Jurkat, Clone E6-1 (cell line): ENCODE results near the gene FEZ2. TPM values are rescaled to one million over a fixed set of nuclear protein-coding genes. Genes with fewer than 3 reads are reported as not detected.
"Not testable (repeated sequence)": the region's sequence is repeated elsewhere in the genome, so short reads cannot be mapped to it uniquely, and the experiment has no call there.

Source experiments
- DNase-seq: peaks from one replicate; pipeline ENCODE4 v3.0.0-alpha.2; 2011; ENCODE audit warnings: low read depth, low spot score
- H3K4me3 ChIP-seq: 2 replicates; pipeline ENCODE4 v1.5.1; 2011; ENCODE audit warnings: mild to moderate bottlenecking, low read length, control low read depth, moderate library complexity
- polyA plus RNA-seq: library from polyadenylated mRNA; unstranded; fragments of >200 nt; gene quantifications from one replicate; pipeline ENCODE4 v1.2.1, GENCODE V29; 2012; ENCODE audit warnings: missing spikeins; ENCODE audit not compliant: insufficient read length, insufficient read depth

FEZ2 gene, protein sequence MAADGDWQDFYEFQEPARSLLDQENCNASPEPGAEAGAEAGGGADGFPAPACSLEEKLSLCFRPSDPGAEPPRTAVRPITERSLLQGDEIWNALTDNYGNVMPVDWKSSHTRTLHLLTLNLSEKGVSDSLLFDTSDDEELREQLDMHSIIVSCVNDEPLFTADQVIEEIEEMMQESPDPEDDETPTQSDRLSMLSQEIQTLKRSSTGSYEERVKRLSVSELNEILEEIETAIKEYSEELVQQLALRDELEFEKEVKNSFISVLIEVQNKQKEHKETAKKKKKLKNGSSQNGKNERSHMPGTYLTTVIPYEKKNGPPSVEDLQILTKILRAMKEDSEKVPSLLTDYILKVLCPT
- polyA plus RNA-seq: 16.1 TPM

DNA sequence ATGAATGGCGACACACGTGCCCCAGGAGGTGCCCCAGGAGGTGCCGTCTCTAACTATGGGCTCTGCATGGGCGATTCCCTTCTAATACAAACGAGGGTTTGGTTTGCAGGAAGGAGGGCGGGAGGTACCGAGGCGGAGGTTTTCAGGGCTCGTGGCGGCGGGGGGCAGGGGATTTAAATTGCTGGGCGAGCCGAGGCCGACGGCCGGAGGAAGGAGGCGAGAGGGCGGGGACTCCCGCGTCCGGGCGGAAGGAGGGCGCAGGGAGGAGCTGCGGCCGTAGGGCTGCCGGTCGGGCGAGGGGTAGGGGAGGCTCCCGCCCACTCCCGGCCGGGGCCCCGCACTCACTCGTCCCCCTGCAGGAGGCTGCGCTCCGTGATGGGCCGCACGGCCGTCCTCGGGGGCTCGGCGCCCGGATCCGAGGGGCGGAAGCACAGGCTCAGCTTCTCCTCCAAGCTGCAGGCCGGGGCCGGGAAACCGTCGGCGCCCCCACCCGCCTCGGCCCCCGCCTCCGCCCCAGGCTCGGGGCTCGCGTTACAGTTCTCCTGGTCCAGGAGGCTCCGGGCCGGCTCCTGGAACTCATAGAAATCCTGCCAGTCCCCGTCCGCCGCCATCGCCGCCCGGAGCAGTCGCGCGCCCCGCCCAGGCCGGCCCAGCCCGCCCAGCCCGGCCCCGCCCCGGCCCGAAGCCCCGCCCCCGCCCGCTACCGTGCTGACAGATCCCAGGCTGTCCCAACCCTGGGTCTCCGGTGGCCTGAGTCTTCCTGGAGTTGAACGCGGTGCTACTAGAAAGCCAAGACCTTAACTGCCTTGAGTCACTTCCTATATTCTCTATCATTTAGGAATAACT lies at the start of gene FEZ2:
TSS of gene FEZ2 (minus strand) at position 637 of the 846 bp plus-strand sequence. CDS start at position 611, 26 bp downstream.
- peak within 1 kb of the TSS; percentile 66 for H3K4me3 ChIP-seq
- DNase-seq: peak; percentile 12

DNA sequence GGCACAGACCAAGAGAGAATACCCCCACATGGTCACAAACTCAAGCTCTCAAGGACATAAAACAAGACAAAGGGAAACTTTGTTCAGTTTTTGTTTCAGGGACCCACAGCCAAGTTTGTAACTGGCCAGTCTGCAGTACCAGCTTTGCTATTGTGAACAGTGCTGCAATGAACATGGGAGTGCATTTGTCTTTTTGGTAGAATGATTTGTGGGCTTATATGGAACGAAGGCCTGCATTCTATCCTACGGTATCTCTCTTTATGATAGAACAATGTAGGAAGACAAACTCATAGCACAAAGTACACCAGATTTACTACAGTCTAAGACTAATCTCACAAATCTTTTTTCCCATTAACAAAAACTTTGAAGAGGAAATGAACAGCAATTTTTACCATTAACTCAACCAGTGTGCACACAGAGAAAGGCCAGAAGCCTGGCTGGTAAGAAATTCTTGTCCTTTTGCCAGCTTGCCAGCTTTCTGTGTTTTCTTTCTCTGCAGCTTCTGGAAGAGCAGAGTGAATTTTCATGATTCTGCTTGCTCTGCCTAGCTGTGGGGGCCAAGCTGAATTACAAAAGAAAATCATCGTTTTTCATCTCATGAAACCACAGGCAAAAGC lies 37.1 kb upstream of the FEZ2 start:
- no peak for DNase-seq
- no peak overlapping the region for H3K4me3 ChIP-seq

DNA sequence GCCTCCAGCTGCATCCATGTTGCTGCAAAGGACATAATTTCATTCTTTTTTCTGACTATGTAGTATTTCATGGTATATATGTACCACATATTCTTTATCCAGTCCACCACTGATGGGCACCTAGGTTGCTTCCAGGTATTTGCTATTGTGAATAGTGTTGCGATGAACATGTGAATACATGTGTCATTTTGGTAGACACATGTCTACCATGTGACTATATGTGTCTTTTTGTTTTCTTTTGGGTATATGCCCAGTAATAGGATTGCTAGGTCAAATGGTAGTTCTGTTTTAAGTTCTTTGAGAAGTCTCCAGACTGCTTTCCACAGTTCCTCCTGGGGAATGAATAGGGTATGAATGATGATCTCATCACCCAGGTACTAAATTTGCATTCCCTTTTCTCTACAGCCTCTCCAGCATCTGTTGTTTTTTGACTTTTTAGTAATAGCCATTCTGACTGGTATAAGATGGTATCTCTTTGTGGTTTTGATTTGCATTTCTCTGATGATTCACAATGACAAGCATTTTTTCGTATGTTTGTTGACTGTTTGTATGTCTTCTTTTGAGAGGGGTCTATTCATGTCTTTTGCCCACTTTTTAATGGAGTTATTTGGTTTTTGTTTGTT lies 35.6 kb upstream of the FEZ2 start:
- no peak overlapping the region for H3K4me3 ChIP-seq
- no peak for DNase-seq

DNA sequence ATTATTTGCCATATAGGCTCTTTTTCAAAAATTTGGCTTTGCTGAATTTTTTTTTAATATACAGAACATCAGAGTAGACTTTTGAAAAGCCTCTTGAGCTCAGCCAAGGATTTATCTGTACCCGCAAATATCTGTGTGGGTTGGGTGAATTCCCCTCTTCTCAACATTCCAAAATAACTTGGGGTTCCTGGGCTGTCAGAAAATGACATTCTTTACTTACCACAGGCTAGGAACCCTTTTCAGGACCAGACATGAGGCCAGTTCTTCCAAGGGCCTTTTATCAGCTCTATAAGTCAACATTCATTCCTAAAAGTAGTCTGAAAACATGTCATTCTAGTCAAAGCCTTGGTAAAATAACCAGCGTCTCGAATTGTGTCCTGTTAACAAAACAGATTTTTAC lies 28.8 kb upstream of the FEZ2 start:
- no peak overlapping the region for H3K4me3 ChIP-seq
- DNase-seq: no peak

DNA sequence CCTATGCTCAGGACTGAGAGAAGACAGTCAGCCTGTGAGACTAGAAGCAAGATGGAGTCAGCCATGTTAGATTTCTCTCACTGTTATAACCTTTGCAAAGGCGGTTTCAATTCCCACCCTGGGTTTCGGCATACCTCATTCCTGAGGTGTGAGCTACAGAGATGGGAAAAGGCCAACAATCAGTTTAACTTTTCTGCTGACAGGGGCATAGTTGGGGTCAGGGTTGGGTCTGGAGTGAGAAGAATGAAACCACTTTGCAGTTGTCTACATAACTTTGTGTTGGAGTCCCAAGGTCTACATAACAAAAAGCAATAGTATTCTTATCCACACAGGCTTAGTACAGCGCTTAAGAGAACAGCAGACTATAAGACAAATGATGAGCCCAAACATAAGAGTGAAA lies 28.1 kb upstream of the FEZ2 start:
- DNase-seq: no peak

DNA sequence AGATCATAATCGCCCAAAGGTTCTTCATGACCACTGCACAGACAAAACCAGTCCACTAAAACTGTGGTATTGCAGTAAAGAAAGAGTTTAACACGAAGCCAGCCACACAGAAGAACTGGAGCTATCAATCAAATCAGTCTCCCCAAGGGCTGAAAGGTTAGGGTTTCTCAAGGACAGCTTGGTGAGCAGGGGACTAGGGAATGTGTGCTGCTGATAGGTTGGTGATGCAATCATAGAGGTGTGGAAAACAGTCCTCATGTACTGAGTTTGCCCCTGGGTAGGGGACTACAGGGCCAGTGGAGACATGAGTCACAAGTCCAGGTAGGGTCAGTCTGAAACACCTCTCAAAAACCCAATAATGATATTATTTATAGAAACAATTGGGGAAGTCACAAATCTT lies 27.3 kb upstream of the FEZ2 start:
- no peak for DNase-seq
- H3K4me3 ChIP-seq: no peak overlapping the region

More for the DNA sequence above, 28.1 kb upstream of the FEZ2 start:
- H3K4me3 ChIP-seq: no peak overlapping the region

DNA sequence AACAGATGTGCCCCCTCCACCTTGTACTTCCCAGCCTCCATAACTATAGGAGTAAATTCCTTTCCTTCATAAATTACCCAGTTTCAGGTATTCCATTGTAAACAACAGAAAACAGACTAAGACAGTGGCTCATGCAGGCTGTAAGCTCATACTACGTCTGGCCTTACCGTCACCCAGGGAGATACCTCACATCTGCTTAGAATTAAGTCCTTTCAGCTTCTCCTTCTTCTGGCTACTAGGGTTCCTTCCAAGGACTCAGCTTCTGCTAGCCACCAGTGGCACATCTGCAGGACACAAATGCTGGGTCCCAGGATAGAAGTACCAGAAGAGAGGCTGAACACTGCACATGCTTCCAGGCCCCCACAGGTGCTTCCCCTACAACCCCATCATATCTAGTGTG lies 22.4 kb upstream of the FEZ2 start:
- no peak overlapping the region for H3K4me3 ChIP-seq
- DNase-seq: no peak

DNA sequence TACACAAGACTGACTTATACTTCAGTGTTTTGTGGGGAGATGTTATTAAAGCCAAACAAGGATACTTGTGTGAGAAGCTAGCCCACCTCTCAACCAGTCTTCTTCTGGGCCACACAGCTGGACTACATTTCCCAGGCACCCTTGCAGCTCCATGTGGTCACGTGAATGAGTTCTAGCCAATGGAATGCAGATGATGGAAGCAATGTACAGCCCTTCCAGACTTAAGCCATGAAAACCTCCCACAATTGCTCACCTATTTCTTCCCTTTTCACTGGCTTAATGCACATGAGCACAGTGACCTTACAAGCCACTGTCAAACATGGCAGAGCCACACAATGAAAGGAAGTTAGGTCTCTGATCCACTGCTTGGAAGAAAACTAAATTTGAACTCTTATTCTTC lies 20.4 kb upstream of the FEZ2 start:
- H3K4me3 ChIP-seq: no peak overlapping the region
- peak; percentile 42 for DNase-seq

DNA sequence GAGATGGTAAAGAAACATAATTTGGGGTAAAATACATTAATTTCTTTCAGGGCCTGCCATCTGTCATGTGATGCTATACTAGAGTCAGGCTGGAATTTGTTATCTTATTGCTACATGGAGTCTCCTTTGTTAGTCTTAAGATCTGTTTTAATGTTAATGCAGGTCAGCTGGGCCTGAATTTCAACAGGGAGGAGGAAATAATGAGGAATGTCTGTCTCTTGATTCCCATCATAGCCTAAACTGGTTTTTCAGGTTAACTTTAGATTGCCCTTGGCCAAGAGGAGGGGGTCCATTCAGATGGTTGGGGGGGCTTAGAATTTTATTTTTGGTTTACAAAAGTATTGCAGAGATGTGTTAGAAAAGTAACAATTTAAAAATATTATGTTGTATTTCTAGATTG lies 19.0 kb upstream of the FEZ2 start:
- no peak for DNase-seq
- H3K4me3 ChIP-seq: no peak overlapping the region

DNA sequence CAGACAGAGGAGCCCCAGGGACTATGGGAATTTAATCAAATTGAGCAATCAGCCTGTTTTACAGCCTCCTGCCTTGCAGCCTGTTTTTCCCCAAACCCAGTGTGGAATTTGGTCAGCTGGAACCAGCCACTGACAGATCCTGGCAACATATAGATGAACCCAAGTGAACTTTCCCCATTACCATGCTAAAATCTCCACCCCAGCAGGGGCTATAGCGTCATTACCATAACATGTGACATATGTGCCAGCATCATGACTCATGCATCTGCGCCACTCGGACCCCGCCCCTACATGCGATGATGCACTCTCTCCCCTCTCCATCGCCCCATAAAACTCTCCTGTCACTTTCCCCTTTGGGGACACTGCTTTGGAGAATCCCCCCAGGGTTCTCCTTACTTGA lies 17.3 kb upstream of the FEZ2 start:
- no peak for DNase-seq

DNA sequence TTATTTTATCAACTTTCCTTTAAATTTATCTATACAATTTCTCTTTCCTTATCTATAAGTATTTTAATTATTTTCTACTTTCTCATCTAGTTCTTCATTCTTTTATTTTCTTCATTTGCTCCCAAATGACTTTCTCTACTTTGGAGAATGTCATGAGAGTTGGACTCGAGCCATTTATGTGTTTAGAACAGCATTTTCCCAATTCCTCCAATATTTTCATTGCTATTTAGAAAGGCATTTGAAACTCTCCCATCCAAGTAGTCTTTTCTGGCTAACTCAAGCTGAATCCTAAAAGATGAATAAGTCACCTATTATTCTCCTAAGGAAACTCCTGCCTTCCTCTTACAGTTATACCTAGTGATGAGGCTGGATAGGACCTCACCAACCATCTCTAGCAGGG lies 15.8 kb upstream of the FEZ2 start:
- DNase-seq: no peak
- no peak overlapping the region for H3K4me3 ChIP-seq

More for the DNA sequence above, 17.3 kb upstream of the FEZ2 start:
- H3K4me3 ChIP-seq: no peak overlapping the region

DNA sequence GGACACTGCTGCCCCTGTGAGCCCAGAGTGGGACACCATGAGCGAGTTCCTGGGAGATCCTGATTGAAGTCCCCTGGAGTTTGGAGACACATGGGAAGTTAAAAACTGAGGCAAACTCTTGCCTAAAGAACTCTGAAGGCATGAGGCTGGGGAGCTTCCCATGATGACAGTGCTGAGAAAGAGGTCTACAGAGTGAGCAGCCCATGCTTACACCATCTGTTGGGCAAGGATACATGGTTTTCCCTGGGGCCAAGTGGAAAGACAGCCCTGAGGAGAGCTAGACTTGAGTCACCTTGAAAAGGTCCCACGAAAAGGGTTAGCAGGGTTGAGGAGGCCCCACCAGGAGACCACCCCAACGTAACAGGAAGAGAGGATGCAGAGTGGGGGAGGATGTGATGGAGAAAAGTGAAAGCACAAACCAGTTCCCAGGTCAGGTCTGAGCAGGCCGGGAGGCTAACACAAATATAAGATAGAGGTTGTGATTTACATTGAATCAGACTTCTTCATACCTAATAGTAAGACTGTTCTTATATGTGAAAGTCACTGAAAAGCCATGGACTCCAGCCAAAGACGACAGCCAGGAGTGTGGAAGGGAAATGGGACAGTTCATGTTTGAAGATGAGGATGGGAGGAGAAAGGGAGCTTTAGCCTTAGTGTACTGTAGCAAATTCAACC lies 13.5 kb upstream of the FEZ2 start:
- no peak overlapping the region for H3K4me3 ChIP-seq

DNA sequence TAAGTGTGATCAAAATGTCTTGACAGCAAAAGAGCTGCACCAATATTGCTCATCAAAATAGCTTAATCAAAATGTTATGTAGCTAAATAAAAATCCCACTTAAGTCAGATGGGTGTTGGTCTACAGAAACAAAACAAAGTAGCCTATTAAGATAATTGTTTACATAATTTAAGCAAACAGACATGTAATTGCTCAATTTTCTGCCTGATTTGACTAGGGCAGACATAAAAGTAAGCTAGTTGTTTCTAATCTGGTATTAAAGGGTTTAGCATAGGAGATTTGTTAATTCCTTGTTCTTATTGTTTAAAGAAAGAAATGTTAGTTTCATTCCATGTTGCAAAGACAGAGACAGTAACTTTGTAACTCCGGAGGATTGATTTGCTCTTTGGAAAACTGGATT lies 11.5 kb upstream of the FEZ2 start:
- DNase-seq: no peak
- no peak overlapping the region for H3K4me3 ChIP-seq

More for the DNA sequence above, 13.5 kb upstream of the FEZ2 start:
- DNase-seq: no peak

DNA sequence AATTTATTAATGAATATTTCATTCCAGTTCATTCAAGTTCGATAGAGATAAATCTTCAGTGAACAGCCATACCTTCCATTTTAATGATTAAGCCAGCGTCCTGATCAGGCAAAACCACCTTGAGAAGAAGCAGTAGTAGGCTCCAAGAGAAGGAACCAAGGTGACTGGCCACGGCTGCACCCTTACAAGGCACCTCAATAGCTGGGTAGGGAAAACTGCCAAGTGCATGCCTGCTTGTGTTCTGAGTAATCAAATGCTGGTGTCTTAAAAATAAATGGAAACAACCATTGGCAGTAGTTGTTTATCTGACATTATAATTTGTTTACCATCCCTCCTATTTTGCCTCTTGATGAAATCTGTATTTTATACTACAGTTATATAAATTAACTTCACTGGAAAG lies 10.0 kb upstream of the FEZ2 start:
- DNase-seq: no peak
- H3K4me3 ChIP-seq: no peak overlapping the region

DNA sequence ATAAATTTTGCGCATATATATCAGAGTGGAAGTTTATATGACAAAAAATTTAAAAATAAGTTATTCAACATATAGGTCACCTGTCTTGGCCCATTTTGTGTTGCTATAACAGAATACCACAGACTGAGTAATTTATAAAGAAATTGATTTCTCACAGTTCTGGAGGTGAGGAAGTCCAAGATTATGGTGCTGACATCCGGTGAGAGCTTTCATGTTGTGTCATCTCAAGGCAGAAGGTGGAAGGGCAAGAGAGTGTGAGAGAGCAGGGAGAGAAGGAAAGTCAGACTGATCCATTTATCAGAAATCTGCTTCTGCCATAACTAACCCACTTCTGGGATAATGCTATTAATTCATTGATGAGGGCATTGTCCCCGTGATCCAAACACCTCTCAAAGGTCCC lies 9.0 kb upstream of the FEZ2 start:
- DNase-seq: no peak
- no peak overlapping the region for H3K4me3 ChIP-seq

DNA sequence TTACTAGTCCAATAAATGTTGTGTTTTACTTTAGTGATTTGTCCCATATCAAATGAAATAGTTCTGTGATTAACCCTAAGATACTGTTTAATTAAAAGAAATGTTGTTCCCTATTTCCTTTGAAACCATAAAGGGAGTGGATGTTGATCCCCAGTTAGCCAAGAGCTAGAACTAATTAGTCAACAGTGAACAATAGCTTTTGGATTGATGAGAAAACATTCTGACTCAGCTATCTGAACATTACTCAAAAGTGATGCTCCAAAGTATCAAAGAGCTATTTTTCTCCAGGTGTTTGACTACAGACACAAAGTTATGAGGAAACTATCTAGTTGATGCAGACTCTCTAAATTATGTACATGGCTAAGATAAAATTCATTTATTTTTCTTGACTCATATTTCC lies 7.3 kb upstream of the FEZ2 start:
- H3K4me3 ChIP-seq: no peak overlapping the region
- DNase-seq: no peak

DNA sequence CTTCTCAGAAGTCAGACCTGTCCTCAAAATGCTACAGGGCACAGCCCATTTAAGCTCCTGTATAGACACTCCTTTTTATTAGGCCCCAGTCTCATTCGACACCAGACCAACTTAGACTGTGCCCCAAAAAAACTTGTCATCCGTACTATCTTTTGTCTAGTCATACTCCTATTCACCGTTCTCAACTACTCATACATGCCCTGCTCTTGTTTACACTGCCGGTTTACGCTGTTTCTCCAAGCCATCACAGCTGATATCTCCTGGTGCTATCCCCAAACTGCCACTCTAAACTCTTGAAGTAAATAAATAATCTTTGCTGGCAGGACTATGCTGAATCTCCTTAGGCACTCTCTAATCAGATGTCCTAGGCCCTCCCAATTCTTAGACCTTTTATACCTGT lies 5.7 kb upstream of the FEZ2 start:
- H3K4me3 ChIP-seq, DNase-seq: not testable (repeated sequence)

DNA sequence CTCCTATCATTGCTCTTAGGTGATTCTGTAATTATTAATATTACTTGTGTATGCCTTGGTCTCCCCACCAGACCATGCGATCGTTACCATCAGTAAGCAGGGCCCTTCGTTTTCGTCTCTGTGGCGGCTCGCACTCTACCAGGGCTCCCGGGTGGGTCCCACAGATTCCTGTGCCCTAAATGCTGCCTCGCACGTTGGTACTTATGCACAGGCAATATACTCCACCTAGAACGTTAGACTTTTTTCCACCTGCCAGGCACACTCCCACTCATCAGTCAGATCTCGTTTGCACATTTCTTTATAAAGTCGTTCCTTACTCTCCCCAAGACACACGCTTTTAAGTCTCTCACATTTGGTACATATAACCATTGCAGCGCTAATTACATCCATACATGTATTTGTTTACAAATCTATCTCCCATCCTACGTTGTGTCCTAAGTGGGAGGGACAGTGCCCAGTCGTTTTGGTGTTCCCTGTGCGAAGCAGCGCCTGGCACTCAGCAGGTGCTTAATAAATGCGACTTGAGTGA lies 901 bp downstream of the FEZ2 start:
- peak overlapping the region; percentile 66 for H3K4me3 ChIP-seq
- no peak for DNase-seq

DNA sequence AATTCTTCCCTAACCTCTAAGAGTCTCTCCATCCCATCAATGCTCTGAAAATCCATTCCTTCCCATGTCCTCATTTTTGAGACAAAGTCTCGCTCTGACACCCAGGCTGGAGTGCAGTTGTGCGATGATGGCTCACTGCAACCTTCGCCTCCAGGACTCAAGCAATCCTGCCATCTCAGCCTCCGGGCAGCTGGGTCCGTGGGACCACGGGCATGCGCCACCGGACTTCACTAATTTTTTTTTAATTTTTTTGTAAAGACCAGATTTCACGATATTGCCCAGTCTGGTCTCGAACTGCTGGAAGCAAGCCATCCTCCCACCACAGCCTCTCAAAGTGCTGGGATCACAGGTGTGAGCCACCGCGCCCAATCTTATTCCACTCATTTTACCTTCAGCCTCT lies 1.6 kb downstream of the FEZ2 start:
- no peak for DNase-seq
- no peak overlapping the region for H3K4me3 ChIP-seq
